ENCODE results near the gene NEK5. TPM values are rescaled to one million over a fixed set of nuclear protein-coding genes. Genes with fewer than 3 reads are reported as not detected.
"Not testable (repeated sequence)": the region's sequence is repeated elsewhere in the genome, so short reads cannot be mapped to it uniquely, and the experiment has no call there.

Gene NEK5
- total RNA-seq (2014; rRNA removed; shearing (Covaris generic)) = 0.05 and 0.08 TPM in 2 replicates
- 0.18 TPM in 1 of 2 replicates, not detected in the other for polyA plus RNA-seq (2015; cell fraction: cytosol; rRNA removed)
- polyA plus RNA-seq (2015; cell fraction: nucleus; rRNA removed) = 0.22 TPM in 1 of 2 replicates, not detected in the other

DNA sequence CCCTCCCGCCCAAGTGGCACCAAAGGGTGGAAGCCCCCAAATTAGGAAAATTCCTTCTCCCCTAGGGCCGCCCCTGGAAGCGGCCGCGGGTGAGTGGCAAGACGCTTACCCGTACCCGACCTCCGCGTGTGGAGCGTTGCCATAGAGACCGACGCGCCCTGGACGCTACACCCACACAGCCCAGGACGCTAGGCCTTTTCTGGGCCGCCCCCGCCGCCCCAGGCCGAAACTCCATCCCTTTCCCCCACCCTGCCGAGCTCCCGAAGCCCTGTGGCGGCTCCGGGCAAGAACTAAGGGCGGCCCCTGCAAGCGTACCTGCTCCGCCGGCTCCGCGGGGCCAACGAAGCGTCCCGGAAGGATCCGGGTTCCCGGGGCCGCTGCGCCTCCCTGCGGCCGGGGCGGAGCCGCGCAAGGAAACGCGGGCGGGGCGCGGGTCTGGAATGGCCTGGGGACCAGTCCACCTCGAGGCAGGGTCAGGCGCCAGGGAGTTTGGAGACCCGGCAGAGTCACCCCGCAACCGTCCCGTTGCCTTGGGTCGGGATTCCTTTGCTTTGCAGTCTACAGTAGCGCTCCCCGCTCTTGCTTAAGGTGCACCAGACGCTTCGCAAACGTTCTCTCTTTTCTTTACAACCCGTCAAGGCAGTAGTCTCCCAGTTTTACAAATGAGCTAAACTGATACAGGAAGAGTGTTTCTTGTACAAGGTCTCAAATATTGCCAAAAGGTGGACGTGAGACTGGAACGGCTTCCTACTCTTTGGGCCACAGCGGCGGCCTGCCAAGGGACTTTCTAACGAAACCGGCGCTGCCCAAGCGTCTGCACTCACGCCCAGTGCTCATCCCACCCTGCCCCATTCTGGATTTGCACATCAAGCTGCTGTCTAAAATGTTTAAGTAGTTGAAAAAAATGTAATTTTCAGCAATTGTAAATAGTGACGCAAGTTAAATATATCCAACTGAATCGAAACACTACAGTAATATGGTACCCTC, at the start of gene NEK5:
Gene NEK5, minus strand, starts transcription at position 360 of the 987 bp plus-strand sequence. CDS start 1,591 bp downstream, outside the sequence.
- peak; percentile 55 for DNase-seq (ENCODE audit: low read depth, low spot score)
- in situ Hi-C loops (cut with HindIII; ENCODE audit: low pct_unique_long_range_greater_than_20kb, low sequenced_read_pairs) = no loop called here

DNA sequence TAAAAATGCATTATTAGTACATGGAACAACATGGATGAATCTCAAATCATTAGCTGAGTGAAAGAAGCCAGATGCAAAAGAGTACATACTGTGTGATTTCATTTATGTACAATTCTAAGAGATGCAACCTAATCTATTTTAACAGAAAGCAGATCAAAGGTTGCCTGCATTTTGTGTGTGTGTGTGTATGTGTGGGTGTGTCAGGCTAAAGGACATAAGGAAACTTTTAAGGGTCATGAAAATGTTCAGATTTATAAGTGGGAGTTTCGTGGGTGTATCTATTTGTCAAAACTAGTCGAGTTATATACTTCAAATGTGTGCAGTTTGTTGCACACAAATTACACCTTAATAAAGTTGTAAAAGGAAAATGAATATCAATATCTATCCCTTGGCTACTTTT, 48.4 kb upstream of the NEK5 start:
- DNase-seq (ENCODE audit: low read depth, low spot score) = no peak
- in situ Hi-C loops (cut with HindIII; ENCODE audit: low pct_unique_long_range_greater_than_20kb, low sequenced_read_pairs) = no loop called here

DNA sequence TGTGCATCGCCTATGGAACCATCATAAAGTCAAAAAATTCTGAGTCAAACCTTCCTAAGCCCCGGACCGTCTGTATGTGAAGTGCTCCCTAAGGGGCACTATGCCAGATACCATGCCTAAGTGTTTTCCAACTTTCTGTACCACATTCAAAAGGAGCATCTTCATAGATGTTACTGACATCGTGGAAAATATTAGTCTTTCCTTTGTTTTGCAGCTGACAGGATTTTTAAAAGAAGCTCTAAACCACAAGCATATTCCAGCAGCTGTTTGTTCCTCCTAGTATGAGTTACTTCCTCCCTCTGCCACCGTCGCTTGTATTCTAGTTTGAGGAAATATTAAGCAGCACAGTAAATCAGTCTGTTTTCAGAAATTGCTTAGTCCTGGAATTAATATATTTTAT, 45.1 kb upstream of the NEK5 start:
- DNase-seq (ENCODE audit: low read depth, low spot score); in situ Hi-C loops (cut with HindIII; ENCODE audit: low pct_unique_long_range_greater_than_20kb, low sequenced_read_pairs): not testable (repeated sequence)

DNA sequence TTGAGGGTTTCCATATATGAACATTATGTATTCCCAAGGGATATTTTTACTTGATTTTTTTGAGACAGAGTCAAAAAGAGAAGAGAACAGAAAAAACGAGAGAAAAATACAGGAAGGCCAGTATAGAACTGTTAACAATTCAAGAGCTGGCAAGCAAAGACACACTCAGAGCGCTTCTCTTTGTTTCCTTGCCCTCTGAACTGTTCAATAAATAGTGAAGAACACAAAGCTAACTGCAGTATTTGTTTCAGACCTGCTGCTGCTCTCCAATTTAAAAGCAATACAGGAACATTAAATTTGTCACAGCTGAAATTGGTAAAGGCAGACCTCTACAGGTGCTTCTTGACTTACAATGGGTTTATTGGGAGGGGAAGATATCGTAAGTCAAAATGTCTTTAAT, 44.5 kb upstream of the NEK5 start:
- no peak for DNase-seq (ENCODE audit: low read depth, low spot score)
- in situ Hi-C loops (cut with HindIII; ENCODE audit: low pct_unique_long_range_greater_than_20kb, low sequenced_read_pairs) = no loop called here

DNA sequence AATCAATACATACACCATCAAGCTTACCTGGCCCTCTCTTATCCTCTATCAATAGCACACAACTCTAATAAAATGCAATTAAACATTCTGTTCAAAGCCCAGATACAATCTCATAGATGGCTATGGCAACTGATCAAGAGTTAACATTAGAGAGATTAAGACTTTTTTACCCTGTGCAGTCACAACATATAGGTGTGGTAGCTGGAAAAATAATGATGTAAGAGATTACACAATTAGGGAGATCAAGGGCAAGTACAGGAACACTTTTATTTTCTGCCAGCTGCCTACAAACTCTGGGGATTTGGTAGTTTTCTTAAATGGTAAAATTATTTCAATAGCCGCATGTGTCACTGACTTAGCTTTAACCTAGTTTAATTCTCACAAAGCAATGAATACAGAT, 42.8 kb upstream of the NEK5 start:
- in situ Hi-C loops (cut with HindIII; ENCODE audit: low pct_unique_long_range_greater_than_20kb, low sequenced_read_pairs); DNase-seq (ENCODE audit: low read depth, low spot score): not testable (repeated sequence)

GRCh38 chr13:52170828-52171391, 42.0 kb upstream of the NEK5 start:
- DNase-seq (ENCODE audit: low read depth, low spot score) = peak; percentile 69

DNA sequence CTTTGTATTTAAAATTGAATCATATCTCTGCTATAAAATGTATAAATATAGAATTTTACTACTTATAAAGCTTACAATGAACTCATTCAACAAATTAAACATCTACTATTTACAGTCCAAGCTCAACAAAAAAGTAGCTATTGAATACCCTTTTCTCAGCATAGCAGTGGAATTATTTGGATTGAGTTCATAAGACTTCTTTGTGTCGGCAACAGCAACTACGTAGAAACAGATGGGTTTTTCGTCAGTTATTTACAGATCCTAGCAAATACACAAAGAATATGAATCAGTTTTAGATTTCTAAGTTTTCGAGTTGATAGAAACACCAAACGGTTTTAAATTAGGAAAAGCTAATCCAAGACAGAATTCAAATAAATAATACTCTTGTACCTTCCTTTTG, 41.0 kb upstream of the NEK5 start:
- DNase-seq (ENCODE audit: low read depth, low spot score) = peak; percentile 87
- in situ Hi-C loops (cut with HindIII; ENCODE audit: low pct_unique_long_range_greater_than_20kb, low sequenced_read_pairs) = no loop called here

More at GRCh38 chr13:52170828-52171391, 42.0 kb upstream of the NEK5 start:
- in situ Hi-C loops (cut with HindIII; ENCODE audit: low pct_unique_long_range_greater_than_20kb, low sequenced_read_pairs) = not testable (repeated sequence)

DNA sequence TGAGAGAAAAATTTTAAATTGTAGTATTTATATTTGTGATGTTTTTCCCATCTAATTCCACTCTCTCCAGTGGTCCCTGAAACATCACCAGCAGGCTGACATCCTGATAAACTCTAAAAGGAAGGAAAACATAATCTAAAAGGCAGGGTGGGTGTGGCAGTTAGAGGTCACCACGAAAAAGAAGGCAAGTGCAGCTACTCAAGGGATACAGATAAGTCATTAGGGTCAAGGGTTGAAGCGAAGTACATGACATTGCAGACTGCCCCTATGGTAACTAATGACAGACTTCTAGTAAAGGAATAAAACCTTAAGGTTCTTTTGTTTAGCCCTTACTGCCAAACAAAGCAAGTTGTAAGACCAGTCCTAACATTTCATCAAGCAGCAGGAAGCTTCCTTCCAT, 36.5 kb upstream of the NEK5 start:
- DNase-seq (ENCODE audit: low read depth, low spot score) = no peak
- in situ Hi-C loops (cut with HindIII; ENCODE audit: low pct_unique_long_range_greater_than_20kb, low sequenced_read_pairs) = no loop called here

GRCh38 chr13:52164989-52165388, 36.1 kb upstream of the NEK5 start:
- in situ Hi-C loops (cut with HindIII; ENCODE audit: low pct_unique_long_range_greater_than_20kb, low sequenced_read_pairs) = no loop called here
- no peak for DNase-seq (ENCODE audit: low read depth, low spot score)

DNA sequence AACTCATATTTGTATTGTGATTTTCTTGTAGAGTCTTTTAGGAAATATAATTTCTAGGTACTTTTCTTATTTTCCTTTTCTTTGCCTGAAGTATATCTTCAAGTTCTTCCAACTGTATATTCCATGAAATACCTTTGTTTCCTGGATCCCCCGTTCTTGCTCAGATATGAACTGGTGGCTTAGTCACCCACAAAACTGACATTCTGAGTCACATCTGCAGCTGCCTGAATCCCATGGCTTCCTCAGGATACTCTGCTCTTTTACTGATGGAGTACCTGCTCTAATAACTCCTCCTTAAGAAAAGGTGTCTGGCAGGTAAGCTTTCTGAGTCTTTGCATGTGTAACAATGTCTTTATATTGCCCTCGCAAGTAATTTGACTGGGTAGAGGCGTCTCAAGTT, 35.0 kb upstream of the NEK5 start:
- in situ Hi-C loops (cut with HindIII; ENCODE audit: low pct_unique_long_range_greater_than_20kb, low sequenced_read_pairs); DNase-seq (ENCODE audit: low read depth, low spot score): not testable (repeated sequence)

- peak; percentile 86 for DNase-seq (ENCODE audit: low read depth, low spot score)
- in situ Hi-C loops (cut with HindIII; ENCODE audit: low pct_unique_long_range_greater_than_20kb, low sequenced_read_pairs) = no loop called here
Measured at GRCh38 chr13:52162279-52163101, 33.6 kb upstream of the NEK5 start.

DNA sequence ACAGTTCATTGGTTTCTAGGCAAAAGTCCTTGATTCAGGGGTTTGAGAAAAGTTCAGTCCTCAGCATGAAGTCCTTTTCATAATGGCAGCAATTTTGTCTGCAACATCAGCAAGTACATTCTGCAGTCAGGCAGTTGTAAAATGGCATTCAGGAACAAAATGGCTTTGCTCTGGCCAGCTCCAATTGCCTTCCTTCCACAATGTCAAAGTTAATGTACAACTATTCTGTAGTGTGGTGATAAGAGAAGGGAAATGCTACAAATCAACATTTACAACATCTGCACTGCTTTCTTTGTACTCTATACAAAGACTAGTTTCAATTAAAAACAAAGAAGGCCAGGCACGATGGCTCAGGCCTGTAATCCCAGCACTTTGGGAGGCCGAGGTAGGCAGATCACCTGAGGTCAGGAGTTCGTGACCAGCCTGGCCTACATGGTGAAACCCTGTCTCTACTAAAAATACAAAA, 32.3 kb upstream of the NEK5 start:
- no peak for DNase-seq (ENCODE audit: low read depth, low spot score)
- in situ Hi-C loops (cut with HindIII; ENCODE audit: low pct_unique_long_range_greater_than_20kb, low sequenced_read_pairs) = no loop called here

DNA sequence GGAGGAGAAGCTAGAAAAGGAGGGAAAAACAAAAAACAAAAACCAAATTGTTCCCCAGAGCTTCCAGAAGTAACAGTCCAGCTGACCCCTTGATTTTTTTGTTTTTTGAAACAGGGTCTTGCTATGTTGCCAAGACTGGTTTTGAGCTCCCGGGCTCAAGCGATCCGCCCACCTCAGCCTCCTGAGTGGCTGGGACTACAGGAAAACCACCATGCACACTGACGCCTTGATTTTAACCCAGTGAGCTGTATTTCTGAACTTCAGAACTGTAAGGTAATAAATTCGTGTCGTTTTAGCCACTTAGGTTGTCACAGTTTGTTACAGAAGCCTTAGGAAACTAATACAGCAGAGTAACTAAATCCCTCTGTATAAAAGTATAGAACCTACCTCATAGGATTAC, 31.6 kb upstream of the NEK5 start:
- DNase-seq (ENCODE audit: low read depth, low spot score) = no peak
- in situ Hi-C loops (cut with HindIII; ENCODE audit: low pct_unique_long_range_greater_than_20kb, low sequenced_read_pairs) = no loop called here

DNA sequence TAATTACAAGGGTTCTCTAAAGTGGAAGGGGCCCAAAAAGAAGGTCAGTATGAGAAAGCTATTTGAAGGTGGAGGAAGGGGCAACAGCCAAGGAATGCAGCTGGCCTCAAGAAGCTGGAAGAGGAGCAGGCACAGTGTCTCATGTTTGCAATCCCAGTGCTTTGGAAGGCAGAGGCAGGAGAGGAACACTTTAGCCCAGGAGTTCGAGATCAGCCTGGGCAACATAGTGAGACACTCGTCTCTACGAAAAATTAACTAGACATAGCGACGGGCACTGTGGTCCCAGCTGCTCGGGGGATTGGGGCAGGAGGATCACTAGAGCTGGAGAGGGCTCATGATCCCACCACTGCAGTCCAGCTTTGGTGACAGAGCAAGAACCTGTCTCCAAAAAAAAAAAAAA, 31.2 kb upstream of the NEK5 start:
- no peak for DNase-seq (ENCODE audit: low read depth, low spot score)
- in situ Hi-C loops (cut with HindIII; ENCODE audit: low pct_unique_long_range_greater_than_20kb, low sequenced_read_pairs) = no loop called here

DNA sequence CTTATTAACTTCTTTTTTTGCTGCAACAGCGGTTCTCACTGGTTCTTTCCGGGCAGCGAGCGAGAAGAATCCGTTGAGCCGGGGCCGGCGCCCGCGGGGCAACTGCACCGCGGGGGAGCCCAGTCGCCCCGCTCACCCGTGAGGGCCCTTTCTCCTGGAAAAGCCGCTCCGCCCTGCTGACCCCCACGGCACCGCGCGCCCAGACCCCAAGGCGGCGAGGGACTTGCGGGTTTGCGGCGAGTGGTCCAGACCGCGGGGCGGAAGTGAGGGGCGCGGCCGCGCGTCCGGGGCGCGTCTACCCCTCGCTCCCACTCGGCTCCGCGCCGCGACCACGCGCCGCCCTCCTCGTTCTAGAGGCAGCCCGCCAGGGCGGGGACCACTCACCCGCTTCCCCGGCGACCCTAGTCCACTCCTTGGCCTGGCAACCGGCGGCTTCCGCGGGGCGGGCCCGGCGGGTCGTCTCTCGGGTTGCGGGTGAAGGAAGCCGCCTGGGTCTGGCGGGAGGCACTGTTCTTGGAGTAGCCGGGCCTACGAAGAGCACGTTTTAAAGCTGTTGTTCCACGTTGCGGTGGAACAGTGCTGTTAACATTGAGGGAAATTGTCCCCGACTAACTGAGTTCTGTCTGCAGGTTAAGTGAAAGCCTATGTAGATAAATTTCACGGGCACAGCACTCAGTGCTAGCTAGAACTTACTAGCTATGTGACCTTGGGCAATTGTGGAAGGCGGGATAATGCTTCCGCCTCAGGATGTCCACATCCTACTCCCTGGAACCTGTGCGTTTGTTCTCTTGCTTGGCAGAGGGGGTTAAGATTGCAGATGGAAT, 30.5 kb upstream of the NEK5 start, which contains the start of gene NEK3:
Gene NEK3, minus strand, starts transcription at position 439 of the 824 bp plus-strand sequence. CDS start 3,406 bp downstream, outside the sequence.
- DNase-seq (ENCODE audit: low read depth, low spot score) = peak; percentile 44
- in situ Hi-C loops (cut with HindIII; ENCODE audit: low pct_unique_long_range_greater_than_20kb, low sequenced_read_pairs) = no loop called here

DNA sequence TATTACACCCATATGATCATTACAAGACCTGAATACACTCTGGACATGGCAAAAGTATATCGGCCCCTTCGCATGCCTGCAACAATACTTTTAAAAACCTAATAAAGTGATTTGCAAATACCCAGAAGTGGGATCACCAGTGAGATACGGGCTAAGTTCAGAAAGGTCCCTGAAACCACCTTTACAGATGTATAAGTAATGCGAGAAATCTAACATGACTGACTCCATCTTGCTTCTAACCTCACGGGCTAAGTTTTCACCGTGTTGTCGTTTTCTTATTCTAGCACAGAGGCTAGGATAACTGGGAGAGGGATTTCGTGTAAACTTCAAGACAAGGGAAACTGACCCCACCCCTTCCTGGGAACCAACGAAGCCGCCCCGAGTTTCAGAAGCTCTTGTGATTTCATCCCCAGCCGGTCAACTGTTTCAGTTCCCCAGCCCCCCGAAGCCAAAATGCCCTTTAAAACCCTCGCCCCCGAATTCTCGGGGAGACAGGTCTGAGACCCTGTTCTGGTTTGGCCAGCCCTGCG, 29.8 kb upstream of the NEK5 start:
- in situ Hi-C loops (cut with HindIII; ENCODE audit: low pct_unique_long_range_greater_than_20kb, low sequenced_read_pairs) = no loop called here
- DNase-seq (ENCODE audit: low read depth, low spot score) = peak; percentile 28

Measured in SK-MEL-5 (cell line).